ENCODE data around the gene UCKL1.
"Not testable (repeated sequence)": the region's sequence is repeated elsewhere in the genome, so short reads cannot be mapped to it uniquely, and the experiment has no call there.

The UCKL1 gene

DNA sequence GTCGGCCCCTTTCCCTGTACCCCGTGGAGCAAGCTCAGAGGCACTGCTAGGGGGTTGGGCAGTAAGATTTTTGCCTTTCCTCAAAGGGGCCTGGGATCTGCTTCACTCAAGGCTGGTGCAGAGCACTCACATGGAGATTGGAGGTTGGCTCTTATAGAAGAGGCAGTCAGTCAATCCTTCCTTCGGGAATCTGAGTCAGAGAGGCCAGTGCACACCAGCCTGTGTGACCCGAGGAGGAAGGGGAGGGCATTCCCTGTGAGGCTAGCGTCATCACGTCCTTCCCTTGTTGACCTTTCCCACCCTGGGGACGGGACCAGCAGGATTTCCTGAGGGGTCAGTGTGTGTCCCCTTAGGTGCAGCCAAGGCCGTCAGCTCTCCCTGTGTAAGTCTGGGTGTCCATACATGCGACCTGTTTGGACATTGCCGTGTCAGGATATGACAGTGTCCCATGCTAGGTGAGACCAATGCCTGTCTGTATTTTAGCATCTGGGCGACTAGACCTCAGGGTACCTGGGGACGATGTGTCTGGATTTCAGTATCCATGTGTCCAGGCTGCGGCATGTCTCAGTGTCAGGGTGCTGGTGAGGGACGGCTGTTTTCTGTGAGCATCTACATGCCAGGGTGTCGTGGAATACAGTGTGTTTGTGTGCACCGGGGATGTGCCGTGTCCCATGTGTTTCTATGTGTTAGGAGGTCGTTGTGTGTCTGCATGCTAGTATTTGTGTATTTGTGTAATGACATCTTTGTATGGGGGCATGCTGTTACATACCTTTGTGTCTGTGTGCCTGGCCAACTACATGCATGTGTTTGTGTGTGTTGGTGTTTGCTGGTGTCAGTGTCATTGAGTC lies 16.3 kb upstream of the UCKL1 start:
- no peak for DNase-seq (ENCODE audit: low read depth)

DNA sequence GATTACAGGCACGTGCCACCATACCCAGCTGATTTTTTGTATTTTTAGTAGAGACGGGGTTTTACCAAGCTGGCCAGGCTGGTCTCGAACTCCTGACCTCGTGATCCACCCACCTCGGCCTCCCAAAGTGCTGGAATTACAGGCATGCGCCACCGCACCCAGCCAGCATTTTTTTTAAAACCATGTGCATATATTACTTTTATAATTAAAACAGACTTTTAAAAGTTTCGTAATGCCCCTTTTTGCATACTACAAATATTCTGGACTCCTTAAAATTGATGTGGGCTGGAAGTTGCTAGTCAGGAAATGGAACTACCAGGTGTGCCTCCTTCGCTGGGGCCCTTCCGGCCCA lies 15.7 kb upstream of the UCKL1 start:
- not testable (repeated sequence) for DNase-seq (ENCODE audit: low read depth)

DNA sequence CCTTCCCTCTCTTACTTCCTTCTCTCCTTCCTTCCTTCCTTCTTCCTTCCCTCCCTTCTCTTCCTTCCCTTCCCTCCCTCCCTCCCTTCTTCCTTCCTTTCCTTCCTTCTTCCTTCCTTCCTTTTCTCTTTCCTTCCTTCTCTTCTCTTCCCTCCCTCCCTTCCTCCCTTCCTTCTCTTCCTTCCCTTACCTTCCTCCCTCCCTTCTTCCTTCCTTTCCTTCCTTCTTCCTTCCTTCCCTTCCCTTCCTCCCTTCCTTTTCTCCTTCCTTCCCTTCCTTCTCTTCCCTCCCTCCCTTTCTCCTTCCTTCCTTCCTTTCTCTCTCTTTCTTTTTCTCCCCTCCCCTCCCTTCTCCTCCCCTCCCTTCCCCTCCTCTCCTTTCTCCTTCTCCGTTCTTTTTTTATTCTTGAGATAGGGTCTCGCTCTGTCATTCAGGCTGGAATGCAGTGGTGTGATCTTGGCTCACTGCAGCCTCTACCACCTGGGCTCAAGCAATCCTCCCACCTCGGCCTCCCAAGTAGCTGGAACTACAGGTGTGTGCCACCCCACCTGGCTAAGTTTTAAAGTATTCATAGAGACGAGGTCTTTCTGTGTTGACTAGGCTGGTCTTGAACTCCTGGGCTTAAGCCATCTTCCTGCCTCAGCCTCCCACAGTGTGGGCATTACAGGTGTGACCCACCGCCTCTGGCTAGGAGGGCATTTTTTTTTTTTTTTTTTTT lies 14.7 kb upstream of the UCKL1 start:
- DNase-seq (ENCODE audit: low read depth) = no peak

DNA sequence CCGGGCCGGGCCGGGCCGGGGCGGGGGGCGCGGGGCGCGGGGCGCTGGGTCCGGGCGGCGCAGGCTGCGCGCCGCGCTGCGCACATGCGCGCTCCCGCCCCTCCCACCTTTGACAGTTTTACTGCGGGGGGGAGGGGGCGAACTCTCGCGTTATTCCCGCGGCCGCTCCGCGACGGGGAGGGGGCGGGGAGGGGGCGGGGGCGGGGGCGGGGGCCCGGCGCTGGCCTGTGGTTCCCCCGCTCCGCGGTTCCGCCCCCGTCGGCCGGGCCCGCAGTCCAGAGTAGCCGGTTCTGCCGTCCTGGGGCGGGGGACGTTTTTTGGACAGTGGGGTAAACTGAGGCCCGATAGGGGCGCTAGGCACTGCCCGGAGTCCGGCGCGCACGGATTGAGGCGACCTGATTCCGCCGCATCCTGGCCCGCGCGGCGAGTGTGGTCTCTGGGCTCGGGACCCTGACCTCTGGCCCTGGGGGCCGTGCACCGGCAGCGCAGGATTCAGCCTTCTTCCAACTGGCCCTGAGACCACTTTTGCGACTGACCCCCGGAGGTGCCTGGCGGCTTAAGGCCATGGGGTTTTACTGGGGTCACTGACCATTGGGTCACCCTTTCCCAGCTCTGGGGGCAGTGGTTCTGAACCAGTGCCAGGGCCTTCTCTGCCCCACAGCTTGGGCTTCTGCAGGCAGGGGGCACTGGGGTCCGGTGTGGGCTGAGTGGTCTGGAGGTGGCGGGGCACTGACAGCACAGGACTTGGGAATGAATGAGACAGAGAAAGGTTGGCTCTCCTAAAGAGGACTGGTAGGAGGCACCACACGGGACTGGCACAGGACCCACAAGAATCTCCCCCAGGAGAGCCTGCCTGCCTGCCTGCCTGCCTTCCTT lies 13.9 kb upstream of the UCKL1 start, which contains the start of gene ZNF512B:
ZNF512B (minus strand) TSS at position 93 of the 876 bp plus-strand sequence. CDS start 1,980 bp downstream, outside the sequence.
- DNase-seq (ENCODE audit: low read depth) = no peak

DNA sequence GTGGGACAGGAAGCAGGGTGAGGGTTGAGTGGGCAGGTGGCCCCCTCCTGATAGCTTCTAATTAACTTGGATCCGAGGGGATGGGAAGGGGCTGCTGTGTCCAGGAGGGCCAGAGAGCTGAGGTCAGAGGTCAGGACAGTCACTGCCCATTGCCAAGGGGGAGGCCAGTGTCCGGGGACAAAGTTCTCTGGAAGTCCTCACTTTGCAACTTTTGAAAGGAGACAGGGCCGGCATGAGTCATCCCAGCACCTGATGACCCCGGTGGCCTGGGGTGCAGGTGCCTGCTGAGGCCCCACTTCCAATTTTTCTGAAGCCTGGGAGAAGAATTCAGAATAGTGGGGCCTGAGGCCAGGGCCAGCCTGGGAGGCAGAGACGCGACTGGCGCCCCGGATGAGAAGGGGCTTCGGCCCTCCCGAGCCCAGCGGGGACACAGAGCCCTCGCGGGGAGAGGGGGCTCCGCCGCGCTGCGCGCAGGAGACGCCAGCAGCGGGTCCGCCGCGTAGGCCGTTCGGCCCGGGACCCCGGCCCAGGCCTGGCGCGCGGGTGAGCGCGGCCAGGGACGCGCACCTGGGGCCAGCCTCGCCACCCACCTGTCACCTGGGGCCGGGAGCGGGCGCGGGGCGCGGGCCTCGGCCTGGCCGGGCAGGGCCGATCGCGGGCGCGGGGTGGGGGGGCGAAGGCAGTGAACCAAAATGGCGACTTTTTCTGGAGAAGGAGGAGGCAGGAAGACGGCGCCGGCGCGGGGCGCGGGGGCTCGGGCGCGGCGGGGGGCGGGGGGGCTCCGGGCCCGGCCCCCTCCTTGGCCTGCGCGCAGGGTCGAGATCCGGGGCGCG lies 12.9 kb upstream of the UCKL1 start:
- DNase-seq (ENCODE audit: low read depth) = no peak

DNA sequence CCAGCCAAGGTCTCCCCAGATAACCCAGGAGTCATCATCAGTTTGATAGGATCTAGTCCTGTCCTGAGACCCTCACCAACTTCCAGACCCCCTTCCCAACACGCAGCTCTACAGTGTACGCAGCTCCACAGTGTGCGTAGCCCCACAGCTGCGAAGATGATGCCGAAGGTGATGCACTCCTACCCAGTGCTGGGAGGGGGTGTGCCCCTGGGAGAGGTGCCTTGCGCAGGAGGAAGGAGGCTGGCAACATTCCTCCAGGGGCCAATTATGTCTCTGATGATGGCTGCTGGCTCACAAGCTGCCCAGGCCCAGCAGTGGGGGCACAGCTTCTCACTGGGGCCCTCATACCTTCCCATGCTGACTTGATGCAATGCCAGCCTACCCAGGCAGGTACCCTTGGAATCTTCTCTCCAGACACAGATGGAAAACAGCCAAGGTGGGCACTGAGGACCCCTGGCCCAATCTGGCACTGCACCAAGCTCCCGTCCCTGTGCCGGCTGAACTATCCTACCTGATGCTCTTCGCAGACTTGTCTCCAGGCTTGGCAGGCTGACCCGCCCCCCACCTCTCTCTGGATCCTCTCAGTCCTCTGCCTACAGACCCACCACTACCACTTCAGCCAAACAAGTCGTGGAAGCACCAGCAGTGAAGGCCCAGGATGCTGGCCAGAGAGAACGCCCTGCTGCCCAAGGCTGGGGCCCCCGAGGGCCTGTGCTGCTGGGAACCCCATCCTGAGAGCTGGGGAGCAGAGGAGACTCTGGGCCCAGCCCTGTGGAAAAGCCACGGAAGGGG lies 12.1 kb upstream of the UCKL1 start:
- DNase-seq (ENCODE audit: low read depth) = no peak

DNA sequence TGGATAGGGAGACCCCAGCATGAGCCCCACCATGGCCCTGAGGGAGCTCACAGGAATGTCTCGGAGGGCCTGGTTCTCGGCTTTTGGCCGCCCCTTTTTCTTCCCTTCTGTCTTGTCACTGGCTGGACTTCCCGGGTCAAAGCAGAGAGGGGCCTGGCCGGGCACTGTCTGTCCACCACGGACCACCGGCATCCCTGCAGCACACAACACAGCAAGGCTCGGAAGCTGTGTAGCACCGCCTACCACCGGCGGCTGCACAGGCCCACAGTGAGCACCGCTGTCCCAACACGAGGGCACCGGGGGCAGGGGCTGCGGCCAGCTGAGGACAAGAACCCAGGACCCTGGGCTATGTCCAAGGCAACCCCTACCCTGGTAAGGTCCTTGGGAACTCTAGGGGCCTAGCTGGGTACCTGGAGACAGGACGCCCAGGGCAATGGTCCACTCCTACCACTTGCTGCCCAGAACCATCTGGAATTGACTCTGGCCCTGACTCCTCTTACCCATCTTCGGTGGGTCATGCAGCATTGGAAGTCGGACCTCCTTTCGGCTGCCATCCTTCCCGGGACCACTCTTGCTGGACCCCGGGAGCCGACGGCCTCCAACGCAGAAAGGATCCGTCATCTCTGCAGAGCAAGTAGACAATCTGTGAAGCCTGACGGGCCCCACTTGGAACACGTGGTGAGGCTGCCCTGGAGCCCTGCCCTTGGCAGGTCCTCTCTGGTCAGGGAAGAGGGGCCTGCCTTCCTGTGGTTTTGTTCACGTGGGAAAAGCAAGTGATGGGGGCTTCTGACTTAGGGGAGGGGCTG lies 11.3 kb upstream of the UCKL1 start:
- no peak for DNase-seq (ENCODE audit: low read depth)

DNA sequence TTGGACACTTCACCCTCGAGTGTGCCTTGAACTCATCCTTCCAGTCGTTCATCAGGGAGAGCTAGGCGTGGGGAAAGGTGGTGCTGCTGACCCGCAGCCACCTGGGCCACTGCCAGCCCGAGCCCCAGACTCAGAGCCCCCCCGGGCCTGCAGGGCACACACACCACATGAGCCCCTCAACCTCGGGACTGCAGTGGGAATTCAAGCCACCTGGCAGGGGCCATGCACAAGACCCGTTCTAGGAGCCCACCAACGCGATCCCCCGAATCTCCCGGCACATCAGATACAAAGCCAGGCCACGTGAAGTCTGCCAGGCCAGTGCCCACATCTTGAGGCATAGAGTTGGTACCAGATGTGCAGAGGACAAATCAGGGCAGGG lies 10.7 kb upstream of the UCKL1 start:
- DNase-seq (ENCODE audit: low read depth) = no peak

DNA sequence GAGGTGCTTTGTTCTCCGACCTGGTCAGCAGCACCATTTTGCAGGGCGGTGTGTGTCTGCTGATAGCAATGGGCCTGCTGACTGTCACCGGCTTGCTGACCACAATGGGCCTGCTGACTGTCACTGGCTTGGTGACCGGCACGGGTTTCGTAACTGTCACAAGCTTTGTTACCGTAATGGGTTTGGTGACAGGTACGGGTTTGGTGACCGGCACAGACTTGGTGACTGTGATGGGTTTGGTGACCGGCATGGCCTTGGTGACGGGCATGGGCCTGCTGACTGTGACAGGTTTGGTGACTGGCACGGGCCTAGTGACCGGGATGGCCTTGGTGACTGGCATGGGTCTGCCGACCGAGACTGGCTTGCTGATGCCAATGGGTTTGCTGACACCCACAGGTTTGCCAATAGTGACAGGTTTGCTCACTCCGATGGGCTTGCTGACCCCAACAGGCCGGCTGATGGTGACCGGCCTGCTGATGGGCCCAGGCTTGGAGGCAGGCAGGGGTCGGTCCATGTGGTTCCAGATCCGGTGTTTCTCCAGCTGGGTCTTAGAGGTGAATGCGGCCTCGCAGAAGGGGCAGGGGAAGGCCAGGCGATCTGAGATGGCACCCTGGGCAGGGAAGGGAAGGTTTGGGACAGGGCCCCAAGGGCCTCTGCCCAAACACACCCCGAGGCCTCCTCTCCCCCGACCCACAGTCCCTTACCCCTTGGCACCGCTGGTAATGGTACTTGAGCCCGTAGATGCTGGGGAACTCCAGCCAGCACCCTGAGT lies 10.1 kb upstream of the UCKL1 start:
- DNase-seq (ENCODE audit: low read depth) = no peak

DNA sequence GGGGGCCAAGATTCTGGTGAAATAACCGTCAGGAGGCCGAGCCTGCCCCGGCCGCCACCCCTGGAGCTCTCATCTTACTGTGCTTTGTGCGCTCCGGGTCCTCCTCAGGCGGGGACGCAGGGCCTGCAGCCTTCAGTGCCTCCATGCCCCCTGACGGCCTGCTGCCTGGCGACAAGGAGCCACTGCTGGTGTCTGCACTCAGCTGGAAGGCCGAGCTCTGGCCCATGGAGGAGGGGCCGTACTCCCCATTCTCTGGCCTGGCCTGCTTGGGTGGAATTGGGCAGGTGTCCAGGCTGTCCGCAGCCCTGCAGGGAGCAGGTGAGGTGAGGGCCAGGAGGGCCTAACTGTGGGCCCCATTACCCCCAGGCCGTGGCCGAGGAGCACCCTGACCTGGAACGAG lies 8.2 kb upstream of the UCKL1 start:
- DNase-seq (ENCODE audit: low read depth) = no peak

DNA sequence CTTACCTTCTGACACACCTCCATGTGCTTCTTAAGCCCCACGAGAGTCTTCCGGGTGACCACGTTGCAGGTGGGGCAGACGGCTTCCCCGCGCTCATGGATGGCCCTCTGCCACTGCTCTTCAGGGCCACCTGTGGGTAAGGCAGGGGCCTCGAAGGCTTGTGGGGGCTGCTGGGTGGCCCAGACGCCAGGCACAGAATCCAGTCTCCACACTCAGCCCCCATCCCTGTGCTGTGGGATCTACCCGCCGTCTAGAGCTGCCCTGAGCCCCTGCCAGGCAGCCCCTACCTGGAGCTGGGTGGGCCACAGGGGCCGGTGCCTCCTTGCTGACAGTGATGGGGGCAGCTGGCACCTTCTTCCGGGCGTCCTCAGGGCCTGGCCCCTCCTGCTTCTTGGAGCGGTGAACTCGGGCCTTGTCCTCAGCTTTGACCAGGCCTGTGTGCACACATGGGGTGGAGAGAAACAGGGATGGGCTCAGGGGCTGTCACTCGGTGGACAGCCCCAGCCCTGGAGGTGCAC lies 7.6 kb upstream of the UCKL1 start:
- no peak for DNase-seq (ENCODE audit: low read depth)

DNA sequence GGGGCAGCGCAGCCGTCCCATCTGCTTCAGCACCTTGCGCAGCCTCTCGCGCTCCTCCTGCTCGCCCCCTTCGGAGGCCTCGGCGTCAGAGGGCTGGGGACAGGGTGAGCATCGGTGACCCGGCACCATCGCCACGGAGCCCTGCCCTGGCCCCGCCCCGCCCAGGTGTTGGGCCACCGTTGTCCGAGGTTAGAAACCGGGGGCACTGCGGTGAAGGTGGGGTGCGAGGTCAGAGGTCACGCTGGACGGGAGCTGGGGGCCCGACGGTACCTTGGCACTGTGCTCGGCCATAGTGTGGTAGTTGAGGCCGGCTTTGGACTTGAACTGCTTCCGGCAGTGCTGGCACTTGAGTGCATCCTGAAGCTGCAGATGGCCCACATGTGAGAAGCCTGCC lies 7.1 kb upstream of the UCKL1 start:
- DNase-seq (ENCODE audit: low read depth) = no peak

DNA sequence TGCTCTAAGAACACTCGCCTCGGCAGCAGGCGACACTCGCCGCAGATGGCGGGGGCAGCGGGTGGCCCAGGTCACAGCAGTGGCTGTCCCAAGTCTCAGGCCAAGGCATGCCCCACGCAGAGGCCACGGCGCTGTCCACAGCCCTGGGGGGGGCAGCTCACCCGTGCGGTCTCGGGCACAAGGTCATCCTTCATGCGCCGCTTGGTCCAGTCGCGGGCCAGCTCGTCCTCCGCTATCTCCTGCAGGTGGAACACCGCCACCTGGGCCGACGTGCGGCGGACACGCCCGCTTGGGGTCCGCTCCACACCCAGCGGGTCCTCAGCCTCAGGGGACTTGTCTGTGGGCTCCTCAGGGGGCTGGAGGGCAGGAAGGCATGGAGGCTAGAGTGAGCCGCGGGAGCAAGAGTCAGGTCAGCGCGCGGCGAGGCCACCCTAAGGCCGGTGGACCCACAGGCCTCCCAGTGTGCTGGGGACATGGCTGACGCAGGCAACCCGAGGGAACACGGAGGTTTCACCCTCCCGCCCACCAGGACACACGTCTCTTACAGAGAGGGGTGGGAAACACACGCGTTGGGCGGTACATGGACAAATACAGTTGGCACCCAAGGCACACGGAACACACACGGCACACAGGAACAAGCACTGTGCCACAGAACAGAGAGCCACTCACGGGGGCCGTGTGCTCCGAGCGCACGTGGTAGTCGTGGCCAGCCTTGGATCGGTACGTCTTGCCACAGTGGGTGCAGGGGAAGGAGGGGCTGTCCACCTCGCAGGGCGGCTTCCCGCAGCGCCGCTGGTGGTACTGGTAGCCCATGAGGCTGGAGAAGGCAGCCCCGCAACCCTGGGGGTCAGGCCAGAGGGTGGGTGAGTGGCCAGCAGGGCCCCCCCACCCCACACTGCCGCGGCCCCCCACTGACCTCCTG lies 6.5 kb upstream of the UCKL1 start:
- no peak for DNase-seq (ENCODE audit: low read depth)

DNA sequence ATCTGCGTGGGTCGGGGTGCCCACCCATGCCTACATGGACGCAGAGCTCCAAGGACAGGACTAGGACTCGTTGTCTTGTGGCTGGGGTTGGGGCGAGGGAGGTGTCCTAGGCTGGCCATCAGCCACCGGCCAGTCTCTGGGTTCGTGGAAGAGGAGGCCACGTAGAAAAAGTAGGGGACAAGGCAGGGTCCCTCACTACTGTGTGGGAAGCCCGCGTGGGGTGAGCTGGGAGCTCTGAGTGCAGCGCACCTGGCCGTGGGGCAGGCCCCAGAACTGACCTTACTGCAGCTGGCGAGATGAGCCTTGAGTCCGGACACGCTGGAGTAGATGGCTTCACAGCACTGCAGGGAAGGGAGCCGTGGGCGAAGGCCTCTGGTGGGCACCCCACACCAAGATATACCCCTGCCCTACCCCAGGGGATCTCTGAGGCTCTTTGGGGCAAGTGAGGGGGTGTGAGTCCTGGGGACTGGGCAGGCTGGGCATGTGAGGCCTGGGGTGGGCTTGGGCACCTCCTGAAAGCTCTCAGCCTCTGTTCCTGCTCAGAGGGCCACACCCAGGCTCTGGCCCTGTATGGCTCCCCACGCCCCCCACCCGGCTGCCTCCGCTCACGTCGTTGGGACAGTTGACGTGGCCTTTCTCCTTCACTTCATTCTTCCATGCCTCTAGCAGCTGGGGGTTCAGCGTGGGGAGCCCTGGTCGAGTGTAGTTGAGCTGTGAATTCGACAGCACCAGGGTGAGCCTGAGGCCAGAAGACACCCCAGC lies 5.6 kb upstream of the UCKL1 start:
- DNase-seq (ENCODE audit: low read depth) = no peak

DNA sequence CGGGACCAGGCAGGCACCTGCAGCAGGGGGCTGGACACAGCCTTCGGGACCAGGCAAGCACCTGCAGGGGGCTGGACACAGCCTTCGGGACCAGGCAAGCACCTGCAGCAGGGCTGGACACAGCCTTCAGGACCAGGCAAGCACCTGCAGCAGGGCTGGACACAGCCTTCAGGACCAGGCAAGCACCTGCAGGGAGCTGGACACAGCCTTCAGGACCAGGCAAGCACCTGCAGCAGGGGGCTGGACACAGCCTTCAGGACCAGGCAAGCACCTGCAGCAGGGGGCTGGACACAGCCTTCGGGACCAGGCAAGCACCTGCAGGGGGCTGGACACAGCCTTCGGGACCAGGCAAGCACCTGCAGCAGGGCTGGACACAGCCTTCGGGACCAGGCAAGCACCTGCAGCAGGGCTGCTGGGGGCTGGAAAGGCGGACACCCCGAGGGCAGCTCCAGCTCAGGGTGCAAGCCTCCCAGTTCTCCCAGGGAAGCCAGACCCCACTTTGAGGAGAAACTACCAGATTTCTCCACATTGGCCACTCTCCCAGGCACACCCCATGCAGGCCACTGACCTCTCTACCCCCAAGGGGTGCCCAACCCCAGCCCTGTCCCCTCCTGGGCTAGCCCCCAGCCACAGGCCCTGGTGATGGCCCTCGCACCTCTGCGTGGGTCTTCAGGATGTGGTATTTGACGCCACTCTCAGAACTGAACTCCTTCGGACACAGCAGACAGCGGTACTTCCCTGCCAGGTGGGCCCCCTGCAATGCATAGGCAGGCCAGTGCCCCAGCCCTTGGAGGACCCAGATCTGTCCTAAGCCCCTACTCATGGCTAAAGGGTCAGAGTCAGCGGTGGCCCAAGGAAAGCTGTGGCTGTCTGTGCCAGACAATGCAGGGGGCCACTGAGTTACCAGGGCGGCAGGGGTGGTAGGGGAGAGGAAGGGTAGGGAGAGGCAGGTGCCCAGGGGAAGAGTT lies 4.7 kb upstream of the UCKL1 start:
- not testable (repeated sequence) for DNase-seq (ENCODE audit: low read depth)

DNA sequence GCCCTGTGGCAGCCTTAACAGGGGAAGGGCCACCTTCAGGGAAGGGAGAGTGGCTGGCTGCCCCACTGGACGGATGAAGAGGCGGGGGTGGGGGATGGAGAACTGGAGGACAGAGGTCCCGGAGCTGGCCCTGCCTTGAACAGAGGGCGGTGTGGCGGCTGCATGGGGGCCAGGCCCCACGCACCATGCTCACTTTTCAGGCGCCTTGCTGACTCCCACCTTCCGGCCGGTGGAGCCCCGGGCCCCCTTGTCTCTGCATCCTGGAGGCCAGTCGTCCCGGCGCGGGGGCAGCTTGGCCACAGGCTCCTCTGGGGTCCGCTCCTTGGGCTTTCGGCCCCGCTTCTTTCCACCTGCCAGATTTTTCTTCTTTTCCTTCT lies 3.5 kb upstream of the UCKL1 start:
- no peak for DNase-seq (ENCODE audit: low read depth)
